HG03066 (cell line): ENCODE data around the gene SLC22A9.

ENCODE experiments used
- ATAC-seq: cut with Tn5 transposase; IDR thresholded peaks from one replicate; pipeline ENCODE4 v1.9.1; 2021; ENCODE audit warnings: low read depth; ENCODE audit not compliant: unreplicated experiment

SLC22A9 gene

DNA sequence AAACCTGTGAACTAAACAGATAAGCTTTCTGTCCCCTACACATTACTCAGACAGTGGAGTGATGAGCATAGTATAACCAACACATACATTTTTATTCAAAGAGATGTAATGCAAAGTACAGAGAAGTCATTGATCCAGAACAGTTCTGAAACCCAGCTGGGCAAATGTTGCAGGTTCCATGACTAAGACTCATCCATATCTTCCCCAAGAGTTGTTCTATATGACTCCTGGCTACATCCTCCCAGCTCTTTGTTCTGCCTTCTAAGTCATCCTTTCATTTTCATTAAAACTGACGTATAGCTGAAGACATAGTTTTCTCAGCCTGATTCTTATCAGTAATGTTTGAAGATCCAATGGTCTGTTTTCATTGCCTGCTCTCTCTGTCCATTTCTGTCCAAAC lies 74.1 kb downstream of the SLC22A9 start:
- ATAC-seq = no peak

DNA sequence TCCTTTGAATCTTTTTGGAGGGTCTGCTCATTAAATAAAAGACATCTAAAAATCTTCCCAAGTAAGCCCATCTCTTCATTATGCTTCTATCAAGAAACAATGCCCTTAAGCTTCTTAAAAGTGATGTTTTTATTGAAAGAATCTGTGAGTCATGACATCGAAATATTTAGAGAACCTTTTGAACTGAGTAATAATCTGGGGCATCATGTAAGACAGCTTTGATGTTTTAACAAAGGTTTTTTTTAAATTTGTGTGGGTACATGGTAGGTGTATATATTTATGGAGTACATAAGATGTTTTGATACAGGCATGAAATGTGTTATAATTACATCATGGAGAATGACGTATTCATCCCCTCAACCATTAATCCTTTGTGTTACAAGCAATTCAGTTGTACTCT lies 74.6 kb downstream of the SLC22A9 start:
- ATAC-seq = no peak

GRCh38 chr11:63445118-63445517 lies 75.5 kb downstream of the SLC22A9 start:
- ATAC-seq = no peak

DNA sequence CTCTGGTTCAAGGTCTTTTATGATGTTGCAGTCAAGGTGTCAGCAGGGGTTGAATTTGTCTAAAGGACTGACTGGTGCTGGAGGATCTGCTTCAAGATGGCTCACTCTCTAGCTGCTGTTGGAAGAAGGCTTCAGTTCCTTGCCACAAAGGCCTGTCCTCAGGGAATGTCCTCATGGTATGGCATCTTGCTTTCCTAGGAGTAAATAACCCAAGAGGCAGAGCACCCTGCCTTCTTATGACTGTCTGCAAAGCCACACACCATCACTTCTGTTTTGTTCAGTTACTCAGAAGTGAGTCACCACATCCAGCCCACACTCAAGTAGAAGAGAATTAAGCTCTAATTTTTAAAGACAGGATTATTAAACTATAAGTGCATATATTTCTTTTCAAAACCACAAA lies 76.1 kb downstream of the SLC22A9 start:
- no peak for ATAC-seq

DNA sequence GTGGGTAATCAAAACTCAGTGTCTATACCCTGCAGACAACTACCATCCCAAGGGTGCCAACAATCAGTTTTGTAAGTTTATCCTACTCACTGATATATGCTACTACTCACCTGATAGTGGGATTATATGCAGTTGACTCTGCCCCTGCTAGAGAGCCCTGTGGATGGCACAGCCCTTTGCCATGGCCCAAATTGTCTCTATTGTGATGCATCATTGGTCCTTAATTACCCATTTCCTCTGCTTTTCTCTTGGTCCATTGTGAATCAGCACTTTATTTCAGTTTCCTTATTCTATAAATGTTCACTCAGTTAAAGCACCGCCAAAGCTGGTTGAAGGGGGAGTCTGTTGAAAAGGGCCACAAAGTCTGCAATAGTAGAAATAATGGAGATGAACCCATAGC lies 79.1 kb downstream of the SLC22A9 start:
- no peak for ATAC-seq

DNA sequence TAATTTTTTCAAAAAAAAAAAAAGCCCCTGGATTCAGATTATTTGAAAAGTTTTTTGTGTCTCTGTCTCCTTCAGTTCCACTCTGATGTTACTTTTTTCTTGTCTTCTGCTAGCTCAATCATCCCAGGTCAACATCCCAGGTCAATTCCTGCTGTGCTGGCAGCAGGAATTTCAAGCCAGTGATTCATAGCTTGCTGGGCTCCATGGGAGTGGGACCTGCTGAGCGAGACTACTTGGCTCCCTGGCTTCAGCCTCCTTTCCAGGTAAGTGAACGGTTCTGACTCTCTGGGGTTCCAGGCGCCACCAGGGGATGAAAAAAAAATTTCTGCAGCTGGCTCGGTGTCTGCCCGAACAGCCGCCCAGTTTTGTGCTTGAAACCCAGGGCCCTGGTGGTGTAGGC lies 90.0 kb downstream of the SLC22A9 start:
- no peak for ATAC-seq
